ENCODE measurements around the gene MOB3A. TPM values are rescaled to one million over a fixed set of nuclear protein-coding genes. Genes with fewer than 3 reads are reported as not detected.

Gene MOB3A
- total and polyA plus RNA-seq, 10 of the 15 experiments (the other 5 are each of a cell fraction or from before 2014, with no cell fraction given) = 7.5 to 229 (median 79.4) TPM

DNA sequence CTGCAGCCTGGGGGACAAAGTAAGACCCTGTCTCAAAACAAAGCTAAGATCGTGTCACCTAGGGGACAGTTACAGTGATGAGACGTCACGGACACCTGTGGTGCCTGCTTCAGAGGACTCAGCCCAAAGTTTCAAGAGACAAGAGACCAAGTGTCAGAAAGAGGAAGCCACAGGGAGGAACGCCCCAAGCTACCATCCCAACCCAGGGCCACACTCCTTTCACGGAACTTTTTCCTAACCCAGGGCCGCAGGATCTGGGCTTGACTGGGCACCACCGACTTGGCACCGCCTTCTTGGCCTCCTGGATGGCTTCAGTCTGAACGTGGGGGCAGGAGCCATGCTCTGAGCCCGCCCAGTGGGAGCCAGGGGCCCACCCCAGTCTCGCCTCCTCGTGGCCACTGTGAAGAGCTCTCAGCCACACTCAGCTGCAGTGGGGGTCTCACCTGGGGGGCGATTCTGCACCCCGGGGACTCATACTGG, 8.5 kb downstream of the MOB3A start (continued):
- TF ChIP-seq, protein P1, sequence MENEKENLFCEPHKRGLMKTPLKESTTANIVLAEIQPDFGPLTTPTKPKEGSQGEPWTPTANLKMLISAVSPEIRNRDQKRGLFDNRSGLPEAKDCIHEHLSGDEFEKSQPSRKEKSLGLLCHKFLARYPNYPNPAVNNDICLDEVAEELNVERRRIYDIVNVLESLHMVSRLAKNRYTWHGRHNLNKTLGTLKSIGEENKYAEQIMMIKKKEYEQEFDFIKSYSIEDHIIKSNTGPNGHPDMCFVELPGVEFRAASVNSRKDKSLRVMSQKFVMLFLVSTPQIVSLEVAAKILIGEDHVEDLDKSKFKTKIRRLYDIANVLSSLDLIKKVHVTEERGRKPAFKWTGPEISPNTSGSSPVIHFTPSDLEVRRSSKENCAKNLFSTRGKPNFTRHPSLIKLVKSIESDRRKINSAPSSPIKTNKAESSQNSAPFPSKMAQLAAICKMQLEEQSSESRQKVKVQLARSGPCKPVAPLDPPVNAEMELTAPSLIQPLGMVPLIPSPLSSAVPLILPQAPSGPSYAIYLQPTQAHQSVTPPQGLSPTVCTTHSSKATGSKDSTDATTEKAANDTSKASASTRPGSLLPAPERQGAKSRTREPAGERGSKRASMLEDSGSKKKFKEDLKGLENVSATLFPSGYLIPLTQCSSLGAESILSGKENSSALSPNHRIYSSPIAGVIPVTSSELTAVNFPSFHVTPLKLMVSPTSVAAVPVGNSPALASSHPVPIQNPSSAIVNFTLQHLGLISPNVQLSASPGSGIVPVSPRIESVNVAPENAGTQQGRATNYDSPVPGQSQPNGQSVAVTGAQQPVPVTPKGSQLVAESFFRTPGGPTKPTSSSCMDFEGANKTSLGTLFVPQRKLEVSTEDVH (IDR thresholded peaks at IDR 0.05; ENCODE audit: low read depth, partially characterized antibody) = no peak
- no peak for TF ChIP-seq NFYA (IDR thresholded peaks at IDR 0.05; ENCODE audit: borderline replicate concordance, low read depth, low read length)
- no peak for TF ChIP-seq E2F4 (IDR thresholded peaks at IDR 0.05; ENCODE audit: low read depth, low read length)
- no peak for TF ChIP-seq HCFC1 (IDR thresholded peaks at IDR 0.05; ENCODE audit: low read length)
- peak; percentile 94 for TF ChIP-seq SPI1 (IDR thresholded peaks at IDR 0.05; ENCODE audit: borderline replicate concordance, insufficient read depth, low read depth, low read length)
- no peak for TF ChIP-seq ZSCAN29 (IDR thresholded peaks at IDR 0.05)
- peak; percentile 80 for TF ChIP-seq BACH1 (IDR thresholded peaks at IDR 0.05; ENCODE audit: borderline replicate concordance)
- TF ChIP-seq, protein P2, sequence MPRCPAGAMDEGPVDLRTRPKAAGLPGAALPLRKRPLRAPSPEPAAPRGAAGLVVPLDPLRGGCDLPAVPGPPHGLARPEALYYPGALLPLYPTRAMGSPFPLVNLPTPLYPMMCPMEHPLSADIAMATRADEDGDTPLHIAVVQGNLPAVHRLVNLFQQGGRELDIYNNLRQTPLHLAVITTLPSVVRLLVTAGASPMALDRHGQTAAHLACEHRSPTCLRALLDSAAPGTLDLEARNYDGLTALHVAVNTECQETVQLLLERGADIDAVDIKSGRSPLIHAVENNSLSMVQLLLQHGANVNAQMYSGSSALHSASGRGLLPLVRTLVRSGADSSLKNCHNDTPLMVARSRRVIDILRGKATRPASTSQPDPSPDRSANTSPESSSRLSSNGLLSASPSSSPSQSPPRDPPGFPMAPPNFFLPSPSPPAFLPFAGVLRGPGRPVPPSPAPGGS (IDR thresholded peaks at IDR 0.05; ENCODE audit: borderline replicate concordance, insufficient read depth, low read depth, low read length, poor library complexity, severe bottlenecking) = no peak
- no peak for TF ChIP-seq SUPT20H (IDR thresholded peaks at IDR 0.05; ENCODE audit: borderline replicate concordance, control insufficient read depth, low read depth, low read length)
- no peak for TF ChIP-seq E4F1 (IDR thresholded peaks at IDR 0.05; ENCODE audit: borderline replicate concordance, partially characterized antibody)
- no peak for TF ChIP-seq MXI1 (IDR thresholded peaks at IDR 0.05; ENCODE audit: low read depth, low read length)
- TF ChIP-seq CBX3 (IDR thresholded peaks at IDR 0.05; ENCODE audit: borderline replicate concordance, low read depth) = no peak
- no peak for TF ChIP-seq CEBPB (IDR thresholded peaks at IDR 0.05; ENCODE audit: borderline replicate concordance in 1 of 2, low read depth in 2 of 2, low read length in 2 of 2)
- TF ChIP-seq CBFB (IDR thresholded peaks at IDR 0.05; ENCODE audit: low read depth) = no peak
- no peak for TF ChIP-seq RBBP5 (conservative IDR thresholded peaks at IDR 0.05)
- TF ChIP-seq TCF3 (IDR thresholded peaks at IDR 0.05; ENCODE audit: borderline replicate concordance, insufficient read depth, low read depth, low read length) = peak; percentile 77; the same call in 1 of the 2 replicates
- no peak for TF ChIP-seq SMAD1 (IDR thresholded peaks at IDR 0.05; ENCODE audit: low read depth, partially characterized antibody)
- no peak for TF ChIP-seq SRF (IDR thresholded peaks at IDR 0.05; ENCODE audit: low read depth in 2 of 2, low read length in 2 of 2)
- 0 out of 2 replicates have a peak, but pooled peaks have one; percentile 51 for TF ChIP-seq RELB (IDR thresholded peaks at IDR 0.05; ENCODE audit: low read depth)
- TF ChIP-seq KLF5 (IDR thresholded peaks at IDR 0.05; ENCODE audit: partially characterized antibody) = no peak
- TF ChIP-seq KDM1A (IDR thresholded peaks at IDR 0.05; ENCODE audit: borderline replicate concordance) = no peak

Measured in GM12878 (cell line).